HG03097 (cell line): ENCODE data around the gene TNIK.
"Not testable (repeated sequence)": the region's sequence is repeated elsewhere in the genome, so short reads cannot be mapped to it uniquely, and the experiment has no call there.

ENCODE experiments used
- ATAC-seq: cut with Tn5 transposase; IDR thresholded peaks from one replicate; pipeline ENCODE4 v1.9.1; 2021; ENCODE audit not compliant: unreplicated experiment, low FRiP score

The TNIK gene

GRCh38 chr3:171390051-171390941 is 69.9 kb downstream of the TNIK start:
- no peak for ATAC-seq

- ATAC-seq, result no peak
Measured at GRCh38 chr3:171389491-171389890, 70.7 kb downstream of the TNIK start.

DNA sequence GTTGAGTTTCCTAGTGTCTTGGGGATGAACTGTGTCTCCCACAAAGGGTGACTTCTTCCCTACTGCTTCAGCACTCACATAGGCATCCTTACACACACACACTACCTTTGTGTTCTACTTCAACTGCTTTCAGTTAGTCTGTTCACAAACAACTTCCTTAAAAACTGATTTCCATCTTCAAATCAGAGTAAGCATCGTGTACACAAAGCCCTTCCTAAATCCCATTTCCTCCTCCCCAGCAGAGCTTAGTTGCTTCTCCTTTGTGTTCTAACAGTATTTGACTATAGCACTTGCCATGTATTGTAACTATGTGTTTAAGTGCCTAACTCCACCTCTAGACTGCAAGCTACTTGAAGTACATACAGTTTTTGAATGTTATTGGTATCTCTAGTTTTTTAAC is 71.7 kb downstream of the TNIK start:
- no peak for ATAC-seq

GRCh38 chr3:171387062-171387461 is 73.1 kb downstream of the TNIK start:
- no peak for ATAC-seq

GRCh38 chr3:171385086-171385485 is 75.1 kb downstream of the TNIK start:
- no peak for ATAC-seq

DNA sequence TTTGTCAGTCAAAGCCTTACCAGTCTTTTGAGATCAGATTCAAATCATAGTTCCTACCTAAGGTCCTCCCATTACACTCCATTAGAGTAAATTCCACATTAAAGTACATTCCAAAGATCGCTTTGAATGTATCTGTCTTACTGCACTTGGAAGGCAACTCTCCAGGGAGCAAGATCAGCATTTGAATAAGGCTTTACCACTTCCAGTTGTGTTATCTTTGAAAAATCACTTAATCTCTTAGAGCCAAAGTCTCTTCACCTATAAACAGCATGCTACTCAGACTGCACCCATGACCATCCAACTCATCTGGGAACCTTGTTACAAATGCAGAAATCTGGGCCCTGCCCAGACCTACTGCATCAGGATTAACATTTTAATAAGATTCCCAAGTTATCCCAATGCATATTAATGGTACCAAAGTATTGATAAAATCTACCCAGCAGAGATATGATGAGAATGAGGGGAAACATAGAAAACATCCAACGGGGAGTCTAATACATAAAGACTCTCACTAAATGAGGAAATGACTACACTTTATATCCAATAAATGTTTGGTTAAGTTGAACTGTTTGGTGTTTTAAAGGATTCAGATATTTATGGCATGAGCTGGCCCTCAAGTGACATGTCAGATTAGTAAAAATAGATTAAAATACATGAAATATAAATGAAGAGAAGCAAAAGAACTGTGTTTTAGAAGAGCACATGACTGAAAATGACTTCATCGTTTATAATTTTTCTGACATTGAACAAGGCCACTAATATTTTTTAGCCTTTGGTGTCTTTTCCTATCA is 75.9 kb downstream of the TNIK start:
- no peak for ATAC-seq

GRCh38 chr3:171383206-171384018 is 76.8 kb downstream of the TNIK start:
- no peak for ATAC-seq

DNA sequence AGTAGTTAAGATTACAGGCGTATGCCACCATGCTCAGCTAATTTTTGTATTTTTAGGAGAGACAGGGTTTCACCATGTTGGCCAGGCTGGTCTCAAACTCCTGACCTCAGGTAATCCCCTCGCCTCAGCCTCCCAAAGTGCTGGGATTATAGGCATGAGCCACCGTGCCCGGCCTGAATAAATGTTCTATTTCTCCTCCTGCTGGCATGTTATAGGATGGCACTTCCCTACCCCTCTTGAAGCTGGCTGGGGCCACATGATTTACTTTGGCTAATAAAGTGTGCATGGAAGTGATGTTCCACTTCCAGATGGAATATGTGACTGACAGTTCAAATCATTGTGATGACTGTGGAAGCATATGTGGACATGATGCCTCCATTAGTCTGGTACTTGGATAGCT is 77.9 kb downstream of the TNIK start:
- not testable (repeated sequence) for ATAC-seq

GRCh38 chr3:171380711-171381425 is 79.3 kb downstream of the TNIK start:
- no peak for ATAC-seq

- ATAC-seq, result no peak
Measured at GRCh38 chr3:171379961-171380483, 80.2 kb downstream of the TNIK start.

DNA sequence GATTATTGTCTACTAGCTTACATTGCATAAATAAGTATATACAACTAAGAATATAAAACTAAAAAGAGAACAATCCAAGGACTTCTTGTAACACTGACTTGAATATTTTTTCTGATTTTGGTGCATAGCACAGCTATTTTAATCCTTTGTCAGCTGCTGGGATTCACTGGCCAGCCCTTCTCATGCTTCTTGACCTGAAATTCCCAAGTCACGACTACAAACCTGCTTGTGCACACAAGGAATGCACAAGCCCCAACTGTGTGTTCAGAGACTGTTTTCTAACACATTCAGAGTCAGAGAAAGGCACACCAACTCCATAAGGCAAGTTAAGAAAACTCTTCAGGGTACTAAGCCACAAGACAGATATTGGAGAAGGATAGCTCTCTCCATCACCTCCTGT is 80.9 kb downstream of the TNIK start:
- no peak for ATAC-seq

GRCh38 chr3:171378586-171378985 is 81.6 kb downstream of the TNIK start:
- no peak for ATAC-seq

GRCh38 chr3:171377859-171378258 is 82.3 kb downstream of the TNIK start:
- ATAC-seq, result no peak

GRCh38 chr3:171376596-171376947 is 83.6 kb downstream of the TNIK start:
- ATAC-seq, result no peak

- no peak for ATAC-seq
Measured at GRCh38 chr3:171375666-171376595, 84.3 kb downstream of the TNIK start.

DNA sequence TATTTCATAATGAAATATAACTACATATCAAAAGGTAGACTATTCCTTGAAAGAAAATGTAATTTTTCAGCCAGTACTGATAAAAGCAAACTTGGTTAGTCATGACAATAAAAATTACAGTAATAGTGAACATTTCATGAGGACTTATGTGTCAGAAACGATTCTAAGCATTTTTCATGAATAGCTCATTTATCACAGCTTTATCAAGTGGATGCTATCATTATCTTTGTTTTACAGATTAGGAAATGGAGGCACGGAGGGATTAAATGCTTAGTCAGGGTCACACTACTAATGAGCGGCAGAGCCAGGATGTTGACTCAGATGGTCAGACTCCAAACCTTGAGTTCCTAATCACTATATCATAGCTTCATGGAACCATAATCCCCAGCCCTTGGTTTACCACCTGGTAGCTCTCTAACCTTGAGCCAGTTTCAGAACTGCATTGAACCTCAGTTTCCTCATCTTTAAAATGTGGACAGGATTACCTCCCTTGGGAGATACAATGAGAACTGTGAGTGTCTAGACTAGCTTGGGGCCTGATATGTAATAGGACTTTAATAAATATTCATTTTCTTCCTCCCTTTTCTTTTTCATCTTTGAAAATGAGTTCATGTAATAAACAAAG is 85.4 kb downstream of the TNIK start:
- no peak for ATAC-seq

DNA sequence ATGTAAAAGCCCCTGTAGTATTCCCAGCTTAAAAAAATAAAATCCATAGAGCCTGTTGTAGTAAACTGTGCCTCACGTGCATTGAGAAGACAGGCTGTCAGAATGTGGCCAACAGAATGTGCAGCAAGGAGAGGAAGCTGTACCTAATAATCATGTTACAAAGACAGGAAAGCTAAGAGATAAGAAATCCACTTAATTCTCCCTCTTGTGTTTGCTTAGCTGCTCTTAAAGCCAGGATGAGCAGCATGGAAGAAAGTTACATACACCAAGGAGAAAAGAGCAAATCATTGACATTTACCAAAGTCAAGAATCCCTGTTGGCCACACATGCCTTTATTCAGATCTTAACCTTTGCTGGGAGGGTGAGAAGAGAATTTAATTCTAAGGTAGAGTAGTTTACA is 85.9 kb downstream of the TNIK start:
- no peak for ATAC-seq

DNA sequence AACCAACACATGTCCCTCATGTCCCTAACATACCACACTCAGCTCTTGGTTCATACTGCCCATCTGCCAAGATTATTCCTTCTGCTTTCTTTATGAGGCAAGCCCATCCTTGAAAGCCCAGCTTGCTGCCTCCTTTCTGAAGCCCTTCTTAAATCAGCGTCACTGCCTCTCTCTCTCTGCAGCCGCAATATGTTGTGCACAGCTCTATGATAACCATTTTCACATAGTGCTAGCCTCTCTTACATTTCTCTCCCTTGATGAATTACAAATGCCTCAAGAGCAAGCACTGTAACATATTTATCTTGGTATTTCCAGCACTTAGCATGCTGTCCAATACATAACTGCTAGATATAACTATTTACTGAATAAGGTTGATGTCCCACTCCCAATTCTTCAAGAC is 86.5 kb downstream of the TNIK start:
- ATAC-seq, result no peak

DNA sequence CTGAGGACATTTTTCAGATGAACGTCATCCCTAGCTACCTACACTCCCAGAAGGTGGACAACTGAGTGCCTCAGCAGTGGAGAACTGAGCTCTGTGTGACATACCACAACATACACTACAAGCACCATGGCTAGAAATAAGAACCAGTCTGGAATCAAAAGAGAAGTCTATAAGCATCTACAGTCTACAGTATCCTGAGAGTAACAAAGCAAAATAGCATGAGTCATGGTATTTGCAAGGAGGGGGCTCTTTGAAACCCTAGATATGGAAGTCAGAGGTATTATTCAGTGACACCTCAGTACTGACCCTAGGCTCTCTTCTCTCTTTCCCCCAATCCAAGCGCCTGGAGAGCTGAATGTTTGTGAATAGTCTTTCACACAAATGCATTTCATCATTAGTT is 87.5 kb downstream of the TNIK start:
- no peak for ATAC-seq
